Fibroblast of lung (primary cell): Measurements from ENCODE around the gene SLCO1A2. TPM values are rescaled to one million over a fixed set of nuclear protein-coding genes. Genes with fewer than 3 reads are reported as not detected.

Experiments used
- DNase-seq, 2 donors: peaks; one replicate each; pipeline versions ENCODE4 v3.0.0 to v3.0.0-alpha.2; 2010; ENCODE audit warnings: low read depth in 2 of 2
- H2AFZ ChIP-seq: 2 replicates; pipeline ENCODE4 v1.5.1; 2012; ENCODE audit warnings: low read length, control low read depth, inconsistent platforms
- H3K27ac ChIP-seq: 2 replicates; pipeline ENCODE4 v1.5.1; 2011; ENCODE audit warnings: low read length, control low read depth; ENCODE audit not compliant: insufficient read depth
- H3K27me3 ChIP-seq: 2 replicates; pipeline ENCODE4 v1.5.1; 2011; ENCODE audit warnings: mild to moderate bottlenecking, low read length; ENCODE audit not compliant: control insufficient read depth, insufficient read depth
- H3K36me3 ChIP-seq: 2 replicates; pipeline ENCODE4 v1.5.1; 2011; ENCODE audit warnings: low read length; ENCODE audit not compliant: control insufficient read depth, insufficient read depth
- H3K4me1 ChIP-seq: 2 replicates; pipeline ENCODE4 v1.5.1; 2011; ENCODE audit warnings: low read length; ENCODE audit not compliant: control insufficient read depth, insufficient read depth; ENCODE audit errors: extremely low read depth
- H3K4me2 ChIP-seq: 2 replicates; pipeline ENCODE4 v1.5.1; 2011; ENCODE audit warnings: low read length, control low read depth; ENCODE audit not compliant: insufficient read depth; ENCODE audit errors: extremely low read depth
- H3K4me3 ChIP-seq, 4 experiments: fragments of 200-600 bp in 1 of 4; sonication (generic) in 1 of 4; replicated peaks in 1 of 4; 2 replicates each; pipeline ENCODE4 v1.5.1; 2011 to 2016; ENCODE audit warnings: low read length in 4 of 4, low read depth in 3 of 4, mild to moderate bottlenecking in 3 of 4, control low read depth in 2 of 4, inconsistent platforms in 1 of 4, mixed read lengths in 1 of 4; ENCODE audit not compliant: insufficient read depth in 1 of 4; ENCODE audit errors: control extremely low read depth in 1 of 4
- H3K79me2 ChIP-seq: 2 replicates; pipeline ENCODE4 v1.5.1; 2012; ENCODE audit warnings: mild to moderate bottlenecking, low read length, inconsistent platforms; ENCODE audit not compliant: control insufficient read depth, insufficient read depth
- H3K9ac ChIP-seq: 2 replicates; pipeline ENCODE4 v1.5.1; 2011; ENCODE audit warnings: mild to moderate bottlenecking, low read length, control low read depth; ENCODE audit not compliant: insufficient read depth
- H3K9me3 ChIP-seq: 2 replicates; pipeline ENCODE4 v1.5.1; 2012; ENCODE audit warnings: low read depth, low read length; ENCODE audit not compliant: control insufficient read depth, insufficient read depth
- H4K20me1 ChIP-seq: 2 replicates; pipeline ENCODE4 v1.5.1; 2011; ENCODE audit warnings: low read length; ENCODE audit not compliant: control insufficient read depth, insufficient read depth; ENCODE audit errors: extremely low read depth
- CTCF ChIP-seq, 2 donors: IDR thresholded peaks in 1 of 2; conservative IDR thresholded peaks in 1 of 2; 1 replicate in 1 of 2; 2 replicates in 1 of 2; pipeline ENCODE4 v1.5.1; 2011 to 2012; ENCODE audit warnings: low read length in 2 of 2, control low read depth in 1 of 2, inconsistent platforms in 1 of 2, low read depth in 1 of 2, mild to moderate bottlenecking in 1 of 2
- EZH2 ChIP-seq: IDR thresholded peaks from 2 replicates; pipeline ENCODE4 v1.5.1; 2012; ENCODE audit warnings: low read length, control low read depth, mild to moderate bottlenecking; ENCODE audit errors: missing control alignments
- polyA plus RNA-seq, 2 donors: library from polyadenylated mRNA; depleted of rRNA in 1 of 2; stranded (reverse) in 1 of 2; unstranded in 1 of 2; fragments of >200 nt; gene quantifications; 2 replicates each; pipeline ENCODE4 v1.2.1, GENCODE V29; 2011 to 2012; ENCODE audit warnings: missing spikeins in 1 of 2
- total RNA-seq: library from RNA; depleted of rRNA; stranded (reverse); fragments of >200 nt; gene quantifications from 2 replicates; pipeline ENCODE4 v1.2.1, GENCODE V29; 2014

SLCO1A2 gene
- total and polyA plus RNA-seq, 2 donors (not counting 1 experiment from before 2014, with no cell fraction given): not detected

- no peak overlapping the region for H2AFZ ChIP-seq
- no peaks in the 10 kb centered on the region for H3K4me1 ChIP-seq
- H3K27ac ChIP-seq: no peak overlapping the region
- H3K79me2 ChIP-seq: no peaks in the 10 kb centered on the region
- H4K20me1 ChIP-seq: no peaks in the 10 kb centered on the region
- TF ChIP-seq CTCF (conservative IDR thresholded peaks at IDR 0.05 in 1 of 2, IDR thresholded peaks at IDR 0.05 in 1 of 2; ENCODE audit: low read depth in 1 of 2, low read length in 2 of 2): no peak
- TF ChIP-seq EZH2: no peak
- no peak overlapping the region for H3K9ac ChIP-seq
- DNase-seq: no peak
- H3K4me2 ChIP-seq: no peak overlapping the region
- H3K36me3 ChIP-seq: no peaks in the 10 kb centered on the region
- H3K27me3 ChIP-seq: no peaks in the 10 kb centered on the region
- H3K4me3 ChIP-seq: no peak overlapping the region
- H3K9me3 ChIP-seq: no peaks in the 10 kb centered on the region
Measured at GRCh38 chr12:21234395-21234794, 100.3 kb downstream of the SLCO1A2 start.

GRCh38 chr12:21223930-21224329 is 110.8 kb downstream of the SLCO1A2 start:
- DNase-seq: no peak
- Histone ChIP-seq H3K36me3 (no peaks in the 10 kb centered on the region), H4K20me1 (no peaks in the 10 kb centered on the region), H3K79me2 (no peaks in the 10 kb centered on the region), H3K9me3 (no peaks in the 10 kb centered on the region), H3K9ac (no peak overlapping the region), H3K27me3 (no peaks in the 10 kb centered on the region), H3K4me3 (no peak overlapping the region), H3K27ac (no peak overlapping the region), H2AFZ (no peak overlapping the region), H3K4me1 (no peaks in the 10 kb centered on the region), H3K4me2 (no peak overlapping the region)
- no peak for TF ChIP-seq EZH2
- TF ChIP-seq CTCF (conservative IDR thresholded peaks at IDR 0.05 in 1 of 2, IDR thresholded peaks at IDR 0.05 in 1 of 2; ENCODE audit: low read depth in 1 of 2, low read length in 2 of 2): no peak

- no peak for TF ChIP-seq EZH2
- no peak for TF ChIP-seq CTCF (conservative IDR thresholded peaks at IDR 0.05 in 1 of 2, IDR thresholded peaks at IDR 0.05 in 1 of 2; ENCODE audit: low read depth in 1 of 2, low read length in 2 of 2)
- H3K4me3 ChIP-seq: no peak overlapping the region
- H4K20me1 ChIP-seq: no peaks in the 10 kb centered on the region
- H3K27me3 ChIP-seq: no peaks in the 10 kb centered on the region
- no peak overlapping the region for H3K27ac ChIP-seq
- no peaks in the 10 kb centered on the region for H3K9me3 ChIP-seq
- H3K4me2 ChIP-seq: no peak overlapping the region
- DNase-seq: no peak
- H3K9ac ChIP-seq: no peak overlapping the region
- H3K79me2 ChIP-seq: no peaks in the 10 kb centered on the region
- H3K4me1 ChIP-seq: no peaks in the 10 kb centered on the region
- no peaks in the 10 kb centered on the region for H3K36me3 ChIP-seq
- no peak overlapping the region for H2AFZ ChIP-seq
Measured at GRCh38 chr12:21221778-21222177, 112.9 kb downstream of the SLCO1A2 start.
